Measurements from ENCODE around the gene ACOX3.

The ACOX3 gene

GRCh38 chr4:8370106-8370787 is 70.3 kb downstream of the ACOX3 start:
- Histone ChIP-seq H3K9me3 (ENCODE audit: control insufficient read depth, insufficient read depth, low read depth, low read length) (no peaks in the 10 kb centered on the region), H3K4me1 (ENCODE audit: control insufficient read depth, insufficient read depth, low read length) (no peaks in the 10 kb centered on the region), H3K27ac (ENCODE audit: extremely low read depth, low read depth, low read length) (no peak overlapping the region), H3K4me3 (ENCODE audit: low read depth, low read length) (no peak overlapping the region), H3K36me3 (ENCODE audit: control insufficient read depth in 2 of 2, insufficient read depth in 1 of 2, low read length in 2 of 2) (no peaks in the 10 kb centered on the region)
- TF ChIP-seq ATF2 (tag by site-specific recombination; IDR thresholded peaks at IDR 0.05; ENCODE audit: low read depth) (no peak), ZNF518A (tag by site-specific recombination; conservative IDR thresholded peaks at IDR 0.05; ENCODE audit: low read depth) (no peak), ZNF426 (tag by site-specific recombination; IDR thresholded peaks at IDR 0.05) (no peak), KLF7 (tag by site-specific recombination; IDR thresholded peaks at IDR 0.05; ENCODE audit: borderline replicate concordance) (no peak), ZNF202 (tag by site-specific recombination; IDR thresholded peaks at IDR 0.05; ENCODE audit: borderline replicate concordance) (no peak), ZNF16 (tag by site-specific recombination; IDR thresholded peaks at IDR 0.05; ENCODE audit: low read depth) (no peak), BCL11A (tag by site-specific recombination; IDR thresholded peaks at IDR 0.05; ENCODE audit: low read depth) (no peak), OSR2 (tag by site-specific recombination; IDR thresholded peaks at IDR 0.05) (no peak), ZNF654 (tag by site-specific recombination; IDR thresholded peaks at IDR 0.05; ENCODE audit: low read depth) (no peak), WT1 (tag by site-specific recombination; IDR thresholded peaks at IDR 0.05) (no peak), PRDM4 (tag by site-specific recombination; IDR thresholded peaks at IDR 0.05) (no peak), ZNF157 (tag by site-specific recombination; IDR thresholded peaks at IDR 0.05) (no peak), ZNF132 (tag by site-specific recombination; IDR thresholded peaks at IDR 0.05; ENCODE audit: borderline replicate concordance) (no peak), HOXD13 (CRISPR knock-in tag; IDR thresholded peaks at IDR 0.05; ENCODE audit: borderline replicate concordance) (no peak), ZNF138 (tag by site-specific recombination; IDR thresholded peaks at IDR 0.05; ENCODE audit: borderline replicate concordance) (no peak)
- TF ChIP-seq, protein P1, sequence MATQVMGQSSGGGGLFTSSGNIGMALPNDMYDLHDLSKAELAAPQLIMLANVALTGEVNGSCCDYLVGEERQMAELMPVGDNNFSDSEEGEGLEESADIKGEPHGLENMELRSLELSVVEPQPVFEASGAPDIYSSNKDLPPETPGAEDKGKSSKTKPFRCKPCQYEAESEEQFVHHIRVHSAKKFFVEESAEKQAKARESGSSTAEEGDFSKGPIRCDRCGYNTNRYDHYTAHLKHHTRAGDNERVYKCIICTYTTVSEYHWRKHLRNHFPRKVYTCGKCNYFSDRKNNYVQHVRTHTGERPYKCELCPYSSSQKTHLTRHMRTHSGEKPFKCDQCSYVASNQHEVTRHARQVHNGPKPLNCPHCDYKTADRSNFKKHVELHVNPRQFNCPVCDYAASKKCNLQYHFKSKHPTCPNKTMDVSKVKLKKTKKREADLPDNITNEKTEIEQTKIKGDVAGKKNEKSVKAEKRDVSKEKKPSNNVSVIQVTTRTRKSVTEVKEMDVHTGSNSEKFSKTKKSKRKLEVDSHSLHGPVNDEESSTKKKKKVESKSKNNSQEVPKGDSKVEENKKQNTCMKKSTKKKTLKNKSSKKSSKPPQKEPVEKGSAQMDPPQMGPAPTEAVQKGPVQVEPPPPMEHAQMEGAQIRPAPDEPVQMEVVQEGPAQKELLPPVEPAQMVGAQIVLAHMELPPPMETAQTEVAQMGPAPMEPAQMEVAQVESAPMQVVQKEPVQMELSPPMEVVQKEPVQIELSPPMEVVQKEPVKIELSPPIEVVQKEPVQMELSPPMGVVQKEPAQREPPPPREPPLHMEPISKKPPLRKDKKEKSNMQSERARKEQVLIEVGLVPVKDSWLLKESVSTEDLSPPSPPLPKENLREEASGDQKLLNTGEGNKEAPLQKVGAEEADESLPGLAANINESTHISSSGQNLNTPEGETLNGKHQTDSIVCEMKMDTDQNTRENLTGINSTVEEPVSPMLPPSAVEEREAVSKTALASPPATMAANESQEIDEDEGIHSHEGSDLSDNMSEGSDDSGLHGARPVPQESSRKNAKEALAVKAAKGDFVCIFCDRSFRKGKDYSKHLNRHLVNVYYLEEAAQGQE (tag by site-specific recombination; IDR thresholded peaks at IDR 0.05), result no peak
- TF ChIP-seq, protein P2, sequence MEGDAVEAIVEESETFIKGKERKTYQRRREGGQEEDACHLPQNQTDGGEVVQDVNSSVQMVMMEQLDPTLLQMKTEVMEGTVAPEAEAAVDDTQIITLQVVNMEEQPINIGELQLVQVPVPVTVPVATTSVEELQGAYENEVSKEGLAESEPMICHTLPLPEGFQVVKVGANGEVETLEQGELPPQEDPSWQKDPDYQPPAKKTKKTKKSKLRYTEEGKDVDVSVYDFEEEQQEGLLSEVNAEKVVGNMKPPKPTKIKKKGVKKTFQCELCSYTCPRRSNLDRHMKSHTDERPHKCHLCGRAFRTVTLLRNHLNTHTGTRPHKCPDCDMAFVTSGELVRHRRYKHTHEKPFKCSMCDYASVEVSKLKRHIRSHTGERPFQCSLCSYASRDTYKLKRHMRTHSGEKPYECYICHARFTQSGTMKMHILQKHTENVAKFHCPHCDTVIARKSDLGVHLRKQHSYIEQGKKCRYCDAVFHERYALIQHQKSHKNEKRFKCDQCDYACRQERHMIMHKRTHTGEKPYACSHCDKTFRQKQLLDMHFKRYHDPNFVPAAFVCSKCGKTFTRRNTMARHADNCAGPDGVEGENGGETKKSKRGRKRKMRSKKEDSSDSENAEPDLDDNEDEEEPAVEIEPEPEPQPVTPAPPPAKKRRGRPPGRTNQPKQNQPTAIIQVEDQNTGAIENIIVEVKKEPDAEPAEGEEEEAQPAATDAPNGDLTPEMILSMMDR (tag by site-specific recombination; IDR thresholded peaks at IDR 0.05), result no peak
- ChIA-PET POLR2A (no interaction called here), CTCF (no interaction called here)
